HG02610 (cell line): ENCODE data around the gene TMEM203.

ENCODE experiments used
- ATAC-seq: cut with Tn5 transposase; IDR thresholded peaks from one replicate; pipeline ENCODE4 v1.9.1; 2021; ENCODE audit warnings: mild to moderate bottlenecking, moderate library complexity; ENCODE audit not compliant: unreplicated experiment

Gene TMEM203

DNA sequence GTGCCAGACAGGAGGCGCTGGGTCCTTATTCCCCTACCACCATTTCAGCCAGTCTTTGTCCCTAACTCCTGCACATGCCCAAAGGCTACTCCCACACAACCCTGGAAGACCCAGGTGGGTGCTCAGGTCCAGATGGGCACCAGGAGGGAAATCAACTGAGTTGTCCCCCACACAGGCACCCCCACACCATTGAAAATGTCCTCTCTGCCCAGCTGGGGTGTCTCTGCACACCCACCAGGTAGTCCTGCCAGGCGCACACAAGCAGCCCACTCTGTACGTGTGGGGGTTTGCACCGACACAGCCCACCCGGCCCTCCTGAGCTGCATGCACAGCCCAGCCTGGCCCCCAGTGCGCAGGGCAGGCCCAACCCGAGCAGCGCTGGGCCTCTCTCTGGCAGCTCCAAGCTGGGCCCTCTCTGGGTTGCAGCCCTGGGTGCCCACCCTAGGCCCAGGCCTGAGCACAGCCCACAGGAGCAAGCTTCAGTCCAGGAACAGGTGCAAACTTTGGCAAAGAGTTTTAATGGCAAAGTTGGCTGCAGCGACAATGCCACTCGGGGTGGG lies 14.4 kb upstream of the TMEM203 start:
- ATAC-seq: no peak

DNA sequence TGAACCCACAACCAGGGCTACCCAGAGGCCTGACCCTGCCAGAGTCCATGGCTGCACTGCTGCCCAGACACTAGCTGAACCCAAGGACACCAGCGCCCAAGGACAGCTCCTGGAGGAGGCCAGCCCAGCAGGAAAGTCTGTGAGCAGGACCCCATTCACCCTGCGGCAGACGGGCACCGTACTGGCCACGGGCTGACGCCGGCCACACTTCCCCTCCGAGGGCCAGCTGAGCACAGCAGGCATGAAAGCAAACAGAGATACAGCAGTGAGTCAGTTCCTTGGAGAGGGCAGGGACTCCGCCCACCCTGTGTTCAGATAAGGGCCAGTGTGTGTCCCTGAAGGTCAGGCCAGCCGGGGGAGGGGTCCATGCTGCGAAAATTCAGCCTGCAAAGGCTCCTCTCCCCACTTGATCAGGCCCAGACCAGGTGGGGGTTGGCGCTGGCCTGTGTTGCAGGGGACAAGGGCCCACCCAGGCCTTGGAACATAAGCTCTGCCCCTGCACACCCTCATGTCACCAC lies 13.4 kb upstream of the TMEM203 start:
- ATAC-seq: no peak

GRCh38 chr9:137218212-137218753 lies 12.8 kb upstream of the TMEM203 start:
- ATAC-seq: no peak

GRCh38 chr9:137217276-137218211 lies 12.1 kb upstream of the TMEM203 start:
- no peak for ATAC-seq

DNA sequence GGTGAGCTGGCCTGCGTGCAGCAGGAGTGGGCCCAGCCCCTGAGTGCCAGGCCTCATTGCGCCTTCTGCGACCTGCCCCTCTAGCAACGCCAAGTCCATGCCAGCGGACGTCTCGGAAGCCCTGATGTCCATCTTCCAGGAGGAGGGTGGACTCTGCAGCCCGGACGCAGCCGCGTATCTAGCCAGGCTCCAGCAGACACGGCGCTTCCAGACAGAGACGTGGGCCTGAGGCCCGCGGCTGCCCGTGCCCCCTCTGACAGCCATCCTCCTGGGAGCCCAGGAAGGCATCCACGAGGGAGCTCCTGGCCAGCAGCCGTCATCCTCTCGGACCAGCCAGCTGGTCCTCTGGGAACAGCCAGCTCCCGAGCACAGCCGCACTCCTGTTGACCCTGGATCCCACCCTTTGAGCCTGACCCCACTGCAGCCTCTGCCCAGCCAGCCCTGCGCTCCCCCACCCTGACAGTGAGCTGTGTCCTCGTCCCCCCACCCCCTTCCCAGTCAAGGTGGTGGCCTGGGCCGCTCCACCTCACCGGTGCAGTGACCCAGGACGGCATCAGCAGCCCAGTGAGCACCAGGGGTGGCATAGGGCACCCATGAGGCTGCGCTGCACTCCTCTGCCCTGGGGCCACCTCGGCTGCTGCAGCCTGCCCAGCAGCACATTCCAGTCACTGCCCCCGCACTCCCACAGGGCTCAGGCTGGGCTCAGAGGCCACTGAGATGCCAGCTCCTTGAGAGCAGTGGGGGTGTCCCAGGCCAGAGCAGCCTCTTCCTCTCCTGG lies 10.9 kb upstream of the TMEM203 start:
- no peak for ATAC-seq

GRCh38 chr9:137215196-137215986 lies 9.9 kb upstream of the TMEM203 start:
- ATAC-seq: no peak

GRCh38 chr9:137214620-137215019 lies 9.2 kb upstream of the TMEM203 start:
- ATAC-seq: no peak

GRCh38 chr9:137213160-137214060 lies 8.0 kb upstream of the TMEM203 start:
- no peak for ATAC-seq

DNA sequence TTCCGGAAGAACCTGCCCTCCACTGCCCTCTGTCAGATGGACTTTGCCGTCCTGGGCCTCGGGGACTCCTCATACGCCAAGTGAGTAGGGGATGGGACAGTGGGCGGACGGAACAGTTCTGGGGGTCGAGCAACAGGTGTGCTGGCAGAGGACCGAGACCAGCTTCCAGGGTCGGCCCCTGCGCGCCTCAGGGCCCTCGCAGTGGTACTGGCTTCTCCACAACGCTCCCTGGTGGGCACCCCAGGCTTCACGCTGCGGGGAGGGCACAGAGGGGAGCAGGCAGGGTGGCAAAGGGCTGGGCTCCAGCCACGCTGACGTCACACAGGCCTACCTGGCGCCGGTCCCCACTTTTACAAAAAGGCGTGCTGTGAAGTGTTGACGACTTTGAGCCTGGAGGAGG lies 7.1 kb upstream of the TMEM203 start:
- no peak for ATAC-seq

GRCh38 chr9:137211532-137211931 lies 6.1 kb upstream of the TMEM203 start:
- ATAC-seq: no peak

- ATAC-seq: no peak
These were observed 1.2 kb upstream of the TMEM203 start for GRCh38 chr9:137206602-137207001.

- ATAC-seq: no peak
These were observed 720 bp downstream of the TMEM203 start for GRCh38 chr9:137204731-137205125.

DNA sequence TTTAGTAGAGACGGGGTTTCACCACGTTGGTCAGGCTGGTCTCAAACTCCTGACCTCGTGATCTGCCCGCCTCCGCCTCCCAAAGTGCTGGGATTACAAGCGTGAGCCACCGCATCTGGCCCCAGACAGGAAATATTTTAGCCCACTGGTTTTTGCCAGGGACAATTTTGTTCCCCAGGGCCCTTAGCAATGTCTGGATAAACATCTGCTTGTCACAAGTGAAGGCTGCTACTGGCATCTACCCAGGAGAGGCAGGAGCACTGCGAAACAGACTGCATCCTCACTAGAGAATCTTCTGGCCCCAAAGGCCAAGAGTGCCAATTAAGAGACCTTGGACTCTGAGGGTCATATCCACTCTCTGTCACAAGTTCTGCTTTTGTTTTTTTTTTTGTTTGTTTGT lies 2.5 kb downstream of the TMEM203 start:
- no peak for ATAC-seq

DNA sequence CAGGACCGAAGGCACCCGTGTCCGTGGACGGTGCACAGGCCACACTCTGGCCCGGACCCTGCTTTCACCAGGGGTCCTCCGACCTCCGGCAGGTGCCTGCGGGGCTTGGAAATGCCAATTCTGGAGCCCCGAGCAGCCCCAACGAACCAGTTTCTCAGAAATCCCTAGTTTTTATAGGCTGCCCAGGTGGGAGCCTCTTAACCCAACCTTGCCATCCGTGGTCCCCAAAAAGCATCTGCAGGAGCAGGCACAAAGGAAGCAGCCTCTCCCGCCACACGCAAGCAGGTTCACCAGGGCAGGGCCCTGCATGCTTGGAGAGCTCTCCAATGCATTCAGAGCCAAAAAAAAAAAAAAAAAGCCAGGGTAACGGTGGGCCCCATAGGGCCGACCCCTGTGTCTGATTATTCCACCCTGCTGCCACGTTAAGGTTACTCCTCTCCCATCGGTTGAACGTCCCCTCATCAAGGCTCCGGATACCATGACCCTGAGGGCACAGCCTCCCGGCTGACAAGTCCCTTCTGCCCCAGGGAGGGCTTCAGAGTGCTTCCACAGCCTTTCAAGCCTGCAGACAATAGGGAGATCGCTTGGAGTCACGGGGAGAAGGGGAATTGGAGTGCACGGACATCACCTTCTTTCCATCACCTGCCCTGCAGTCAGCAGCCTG lies 4.1 kb downstream of the TMEM203 start:
- no peak for ATAC-seq

DNA sequence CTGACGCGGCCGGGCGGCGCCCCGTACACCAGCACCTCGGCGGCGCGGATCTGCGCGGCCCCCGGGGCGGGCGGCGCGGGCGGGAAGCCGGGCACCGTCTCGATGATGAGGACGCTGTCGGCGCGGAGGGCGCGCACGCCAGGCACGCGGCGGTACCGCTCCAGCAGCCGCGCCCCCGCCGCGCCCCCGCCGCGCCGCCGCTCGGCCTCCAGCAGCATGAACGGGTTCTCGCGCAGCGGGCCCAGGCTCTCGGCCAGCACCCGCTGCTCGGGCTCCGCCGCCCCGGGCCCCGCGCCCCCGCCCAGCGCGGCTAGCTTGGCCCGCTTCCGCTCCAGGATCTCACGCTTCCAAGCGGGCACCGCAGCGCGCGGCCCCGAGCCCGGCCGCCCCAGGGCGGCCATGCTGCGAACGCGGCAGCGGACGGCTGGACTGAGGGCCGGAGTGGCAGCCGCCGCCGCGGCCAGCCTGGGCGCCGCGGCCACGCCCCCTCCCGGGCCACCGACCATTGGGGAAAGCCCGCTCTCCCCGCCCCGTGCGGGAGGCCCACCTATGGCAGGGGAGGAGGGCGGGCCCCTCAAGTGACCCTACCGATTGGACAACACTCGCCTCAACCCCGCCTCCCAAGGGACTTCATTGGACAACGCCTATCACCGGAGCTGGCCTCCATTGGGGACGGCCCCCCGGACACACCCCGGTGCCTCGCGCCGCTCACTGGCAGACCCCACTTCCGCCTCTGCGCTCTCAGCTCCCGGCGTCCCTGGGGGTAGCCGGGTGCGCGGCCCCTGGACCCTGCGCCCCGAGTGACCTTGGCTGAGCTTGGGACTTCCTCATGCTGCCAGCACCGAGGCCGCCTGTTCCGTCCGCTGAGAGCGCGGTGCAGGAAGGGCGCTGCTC lies 4.9 kb downstream of the TMEM203 start, which contains the start of gene TPRN:
TPRN (minus strand) TSS at position 431 of the 894 bp plus-strand sequence; CDS start at position 401, 30 bp downstream.
- peak; percentile 86 for ATAC-seq

GRCh38 chr9:137199411-137200121 lies 5.9 kb downstream of the TMEM203 start:
- no peak for ATAC-seq

DNA sequence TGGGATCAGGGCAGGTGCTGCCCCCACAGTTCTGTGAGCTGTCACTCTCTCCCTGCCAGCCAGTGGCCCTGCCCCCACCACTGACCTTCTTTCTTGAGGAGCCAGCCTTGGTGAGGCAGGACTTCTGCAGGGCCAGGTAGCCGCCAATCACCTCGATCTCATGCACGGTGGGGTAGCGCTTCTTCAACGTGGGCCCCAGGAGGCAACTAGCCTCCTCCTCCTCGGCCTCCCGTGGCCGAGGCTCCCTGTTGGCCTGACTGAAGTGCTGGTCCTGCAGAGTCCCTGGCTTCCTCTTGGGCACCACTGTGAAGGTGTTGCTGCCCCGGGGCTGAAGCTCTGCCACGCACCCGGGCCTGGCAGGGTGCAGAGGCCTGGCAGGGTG lies 6.6 kb downstream of the TMEM203 start:
- no peak for ATAC-seq
